OCI-LY1 (cell line): ENCODE data around the gene ZNF556.
"Not testable (repeated sequence)": the region's sequence is repeated elsewhere in the genome, so short reads cannot be mapped to it uniquely, and the experiment has no call there.

ENCODE experiments used
- CTCF ChIP-seq: fragments of 200-600 bp; sonication (generic), shearing (Covaris generic); IDR thresholded peaks from 2 replicates; pipeline ENCODE4 v1.5.1; 2017; ENCODE audit warnings: mild to moderate bottlenecking, antibody characterized with exemption, low read length, moderate library complexity, mixed read lengths
- EZH2 ChIP-seq: fragments of 200-600 bp; sonication (generic), shearing (Covaris generic); IDR thresholded peaks from 2 replicates; pipeline ENCODE4 v1.8.0; 2017; ENCODE audit warnings: borderline replicate concordance, mixed run types, mild to moderate bottlenecking, antibody characterized with exemption, low read length, moderate library complexity, mixed read lengths

DNA sequence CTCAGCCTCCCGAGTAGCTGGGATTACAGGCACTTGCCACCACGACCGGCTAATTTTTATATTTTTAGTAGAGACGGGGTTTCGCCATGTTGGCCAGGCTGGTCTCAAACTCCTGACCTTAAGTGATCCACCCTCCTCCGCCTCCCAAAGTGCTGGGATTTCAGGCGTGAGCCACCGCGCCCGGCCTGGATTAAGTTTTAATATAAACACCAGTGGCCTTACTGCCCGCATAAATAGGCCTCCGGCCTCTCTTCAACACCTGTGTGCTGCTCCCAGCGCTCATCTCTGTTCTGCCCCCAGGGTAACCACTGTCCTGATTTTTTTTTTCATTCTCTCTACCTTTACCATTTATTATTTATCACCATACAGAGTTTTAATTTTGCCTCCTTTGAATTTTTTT is 36.2 kb downstream of the ZNF556 start:
- TF ChIP-seq CTCF, EZH2: not testable (repeated sequence)
